K562 (cell line): ENCODE measurements around the gene H2BK1. TPM values are rescaled to one million over a fixed set of nuclear protein-coding genes. Genes with fewer than 3 reads are reported as not detected.

Source experiments
- CBX1 ChIP-seq: sonication (generic); IDR thresholded peaks from 2 replicates; pipeline ENCODE4 v1.6.1; 2016; ENCODE audit warnings: antibody characterized with exemption, low read depth, mild to moderate bottlenecking
- CUX1 ChIP-seq: fragments of 200-800 bp; sonication (Bioruptor generic); IDR thresholded peaks from 2 replicates; pipeline ENCODE4 v1.6.1; 2016; ENCODE audit warnings: missing genetic modification characterization, missing compliant biosample characterization
- DMBX1 ChIP-seq: fragments of 250-450 bp; sonication (Bioruptor Pico); IDR thresholded peaks from 2 replicates; pipeline ENCODE4 v1.8.0; 2022; ENCODE audit warnings: inconsistent platforms, mild to moderate bottlenecking, moderate library complexity, borderline replicate concordance
- DNMT1 ChIP-seq: fragments of 450-650 bp; IDR thresholded peaks from 2 replicates; pipeline ENCODE4 v1.6.1; 2016; ENCODE audit warnings: antibody characterized with exemption, mild to moderate bottlenecking
- E2F1 ChIP-seq: sonication (generic); formaldehyde crosslinking; IDR thresholded peaks from 2 replicates; pipeline ENCODE4 v1.8.1; 2023; ENCODE audit warnings: mild to moderate bottlenecking, missing genetic modification reagents, moderate library complexity
- ID3 ChIP-seq, 2 experiments: fragments of 250-450 bp in 1 of 2; fragments of 450-650 bp in 1 of 2; sonication (Bioruptor Pico) in 1 of 2; IDR thresholded peaks; 2 replicates each; pipeline versions ENCODE4 v1.6.1 to v1.8.0; 2016 to 2021; ENCODE audit warnings: mild to moderate bottlenecking in 2 of 2, moderate library complexity in 2 of 2, missing compliant biosample characterization in 1 of 2, missing genetic modification characterization in 1 of 2
- JUN ChIP-seq, 2 experiments: sonication (generic) in 1 of 2; formaldehyde crosslinking in 1 of 2; IDR thresholded peaks; 2 replicates each; pipeline versions ENCODE4 v1.6.1 to v1.8.0; 2012 to 2022; ENCODE audit warnings: borderline replicate concordance in 2 of 2, mild to moderate bottlenecking in 2 of 2, improper control_type of control experiment in 1 of 2, low read depth in 1 of 2, low read length in 1 of 2, missing genetic modification reagents in 1 of 2
- MCM7 ChIP-seq, 2 experiments: fragments of 450-650 bp; IDR thresholded peaks; 2 replicates each; pipeline ENCODE4 v1.6.1; 2016 to 2018
- MITF ChIP-seq: IDR thresholded peaks from 2 replicates; pipeline ENCODE4 v1.6.1; 2014; ENCODE audit warnings: antibody characterized with exemption
- NFE2L1 ChIP-seq: fragments of 450-650 bp; IDR thresholded peaks from 2 replicates; pipeline ENCODE4 v1.6.1; 2016; ENCODE audit warnings: missing genetic modification characterization, low read depth, mild to moderate bottlenecking, missing compliant biosample characterization, moderate library complexity, borderline replicate concordance
- PHTF2 ChIP-seq: fragments of 250-450 bp; sonication (Bioruptor Pico); IDR thresholded peaks from 2 replicates; pipeline ENCODE4 v1.5.0; 2021; ENCODE audit warnings: mild to moderate bottlenecking
- ZFP91 ChIP-seq: sonication (generic); formaldehyde crosslinking; IDR thresholded peaks from 2 replicates; pipeline ENCODE4 v1.8.0; 2022; ENCODE audit warnings: mild to moderate bottlenecking, missing genetic modification reagents
- ZFPM2 ChIP-seq: fragments of 250-450 bp; sonication (Bioruptor Pico); IDR thresholded peaks from 2 replicates; pipeline ENCODE4 v1.5.1; 2022; ENCODE audit warnings: mild to moderate bottlenecking
- polyA plus RNA-seq, 8 experiments: library from polyadenylated mRNA; depleted of rRNA in 4 of 8; stranded (reverse) in 5 of 8; unstranded in 3 of 8; fragments of >200 nt; fragmentation: Nextera tagmentation in 2 of 8; fragmentation: Illumina TruSeq in 1 of 8; extraction: Ambion mirVana in 2 of 8; extraction: Trizol in 1 of 8; gene quantifications; 2 replicates each; pipeline versions ENCODE4 v1.2.1 to v1.2.3, GENCODE V29; 2011 to 2014; ENCODE audit warnings: inconsistent platforms in 1 of 8, missing spikeins in 1 of 8
- total RNA-seq, 7 experiments: library from RNA; depleted of rRNA in 6 of 7; stranded (reverse); fragments of >200 nt in 6 of 7; fragmentation: Illumina TruSeq in 2 of 7; extraction: Trizol in 2 of 7; gene quantifications; 2 replicates each; pipeline versions ENCODE4 v1.2.1 to v1.2.3, GENCODE V29; 2011 to 2021; ENCODE audit warnings: low replicate concordance in 1 of 7

The H2BK1 gene
- total and polyA plus RNA-seq, 9 of the 15 experiments (the other 6 are each of a cell fraction or from before 2014, with no cell fraction given) = not detected

GRCh38 chr7:151228024-151228866 is 18.0 kb upstream of the H2BK1 start (continued):
- TF ChIP-seq CUX1 (no peak), PHTF2 (no peak), NFE2L1 (tag) (no peak), MITF (no peak), ZFPM2 (CRISPR knock-in tag) (no peak), E2F1 (CRISPR knock-in tag) (no peak), DNMT1 (no peak), CBX1 (no peak), MCM7 (IDR thresholded peaks at IDR 0.05) (no peak), ID3 (CRISPR knock-in tag; IDR thresholded peaks at IDR 0.05) (no peak), ID3 (tag; IDR thresholded peaks at IDR 0.05) (no peak), DMBX1 (CRISPR knock-in tag) (no peak), ZFP91 (CRISPR knock-in tag) (no peak), JUN (IDR thresholded peaks at IDR 0.05; ENCODE audit: borderline replicate concordance, low read depth, low read length) (no peak), JUN (CRISPR knock-in tag; IDR thresholded peaks at IDR 0.05; ENCODE audit: borderline replicate concordance) (no peak)
